Activated CD4-positive, alpha-beta T cell treated with anti-CD3 and anti-CD28 coated beads, Interleukin-2, amount 50 U/mL, for 48 hours (primary cell): Measurements from ENCODE around the gene LRFN4.

Source experiments
- DNase-seq, 2 experiments: peaks; one replicate each; pipeline ENCODE4 v3.0.0-alpha.2; 2020

Gene LRFN4

GRCh38 chr11:66894141-66894540, 37.3 kb downstream of the LRFN4 start:
- DNase-seq: no peak

GRCh38 chr11:66901964-66902390, 45.1 kb downstream of the LRFN4 start:
- DNase-seq: no peak

DNA sequence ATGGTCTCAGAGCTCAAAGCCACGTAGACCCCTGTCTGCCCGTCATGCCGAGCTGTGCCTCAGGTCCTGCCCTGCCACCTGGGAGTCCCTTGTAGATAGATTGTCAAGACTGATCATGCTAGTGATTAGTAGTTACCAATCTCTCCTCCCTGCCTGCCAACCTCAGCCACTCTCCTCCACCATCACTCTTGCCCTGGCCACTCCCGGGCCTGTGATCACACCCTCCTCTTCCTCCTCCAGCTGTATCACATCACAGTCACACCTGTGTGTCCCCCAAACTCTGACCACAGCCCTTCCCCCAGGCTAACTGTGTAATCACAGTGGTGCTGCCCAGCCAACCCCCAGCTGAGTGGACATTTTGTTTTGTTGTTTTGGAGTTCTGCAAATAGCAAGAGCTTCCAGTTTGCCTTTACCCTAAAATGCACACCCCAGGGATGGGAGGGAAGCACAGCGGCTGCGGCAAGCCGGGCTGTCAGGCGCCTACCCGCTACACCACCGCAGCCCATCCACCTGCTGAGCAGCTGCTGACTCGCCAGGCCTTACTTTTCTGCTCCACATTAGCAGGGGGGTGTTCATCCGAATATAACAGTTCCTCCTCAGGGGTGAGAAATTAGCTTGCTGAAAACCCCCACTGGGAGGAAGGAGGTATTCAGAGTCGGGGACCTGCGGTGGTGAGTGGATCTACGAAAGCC, 45.8 kb downstream of the LRFN4 start:
- no peak for DNase-seq

GRCh38 chr11:66904055-66904454, 47.2 kb downstream of the LRFN4 start:
- DNase-seq: no peak

- DNase-seq: no peak
Measured at GRCh38 chr11:66904561-66904960, 47.7 kb downstream of the LRFN4 start.

- DNase-seq: no peak
Measured at GRCh38 chr11:66904981-66905521, 48.2 kb downstream of the LRFN4 start.

DNA sequence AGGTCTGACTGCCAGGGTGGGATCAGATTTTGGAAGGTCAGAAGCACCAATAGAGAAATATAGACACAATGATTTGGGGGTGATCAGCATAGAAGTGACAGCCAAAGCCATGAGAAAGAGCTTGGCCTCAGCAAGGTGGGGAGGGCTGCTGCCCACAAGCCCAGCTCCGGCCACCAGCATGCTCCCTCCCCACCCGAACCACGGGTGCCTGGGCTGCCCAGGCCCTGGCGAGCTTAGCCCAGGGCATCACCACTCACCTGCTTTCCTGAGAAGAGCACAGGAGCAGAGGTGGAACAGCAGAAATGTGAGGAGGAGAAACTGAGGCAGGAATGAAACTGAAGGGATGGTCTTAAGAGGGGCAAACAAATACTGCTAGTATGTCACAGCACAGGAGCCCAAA, 48.8 kb downstream of the LRFN4 start:
- DNase-seq: no peak

GRCh38 chr11:66906061-66906733, 49.3 kb downstream of the LRFN4 start:
- DNase-seq: no peak

DNA sequence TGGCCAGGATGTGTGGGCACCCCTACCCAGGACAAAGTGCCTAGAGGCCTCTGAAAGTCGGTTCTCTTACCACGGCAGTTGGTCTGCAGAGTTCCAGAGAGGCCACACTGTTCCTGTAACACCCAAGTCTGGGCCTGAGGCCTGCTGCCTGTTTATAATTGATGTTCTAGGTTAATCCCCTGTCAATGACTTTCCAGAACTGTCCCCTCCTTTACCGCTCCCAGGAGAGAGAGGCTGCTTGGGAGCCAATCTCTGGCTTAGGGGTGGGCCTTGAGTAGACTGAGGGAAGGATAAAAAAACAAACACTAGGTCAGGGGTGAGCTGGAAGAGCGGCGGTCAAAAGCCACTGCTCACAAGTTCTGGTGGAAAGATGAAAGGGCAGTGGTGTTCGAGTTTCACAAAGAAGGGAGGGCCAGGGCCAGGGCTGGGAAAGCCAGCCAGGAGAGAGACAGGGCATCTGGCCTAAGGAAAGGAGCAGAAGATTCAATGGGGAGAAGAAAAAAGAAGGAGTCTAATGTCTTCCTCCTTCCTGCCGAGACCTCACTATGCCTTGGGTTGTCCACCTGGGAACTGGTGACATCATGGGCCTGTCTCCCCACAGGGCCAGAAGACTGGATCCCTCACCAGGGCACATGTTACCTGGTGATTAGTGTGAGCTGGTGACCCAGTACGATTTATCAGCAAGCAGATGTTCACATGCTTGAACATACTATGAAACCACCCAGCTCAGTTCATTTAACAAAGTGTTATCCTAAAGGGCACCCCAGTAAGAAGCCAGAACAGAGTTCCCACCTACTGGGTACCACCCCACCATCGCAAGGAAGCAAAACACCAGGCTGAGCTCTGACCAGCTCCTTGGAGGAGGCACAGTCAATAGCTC, 51.1 kb downstream of the LRFN4 start:
- no peak for DNase-seq

DNA sequence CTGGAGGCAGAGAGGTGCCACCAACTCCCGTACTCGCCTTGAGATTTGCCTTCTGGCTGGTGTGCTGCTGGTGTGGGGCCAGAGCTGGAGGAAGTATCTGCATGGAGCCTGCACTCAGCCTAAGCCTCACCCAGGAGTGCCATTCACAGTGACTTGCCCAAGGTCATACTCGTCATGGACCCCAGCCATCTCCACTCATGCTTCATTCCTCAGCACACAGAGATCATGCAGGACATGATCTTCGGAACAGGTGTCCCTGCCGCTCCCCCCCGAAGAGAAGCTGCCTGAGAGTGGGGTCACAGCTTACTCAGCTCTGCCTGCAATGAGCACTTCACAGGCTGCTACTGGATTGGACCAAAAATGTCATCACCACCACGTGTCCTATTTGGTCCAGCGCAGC, 52.3 kb downstream of the LRFN4 start:
- no peak for DNase-seq

DNA sequence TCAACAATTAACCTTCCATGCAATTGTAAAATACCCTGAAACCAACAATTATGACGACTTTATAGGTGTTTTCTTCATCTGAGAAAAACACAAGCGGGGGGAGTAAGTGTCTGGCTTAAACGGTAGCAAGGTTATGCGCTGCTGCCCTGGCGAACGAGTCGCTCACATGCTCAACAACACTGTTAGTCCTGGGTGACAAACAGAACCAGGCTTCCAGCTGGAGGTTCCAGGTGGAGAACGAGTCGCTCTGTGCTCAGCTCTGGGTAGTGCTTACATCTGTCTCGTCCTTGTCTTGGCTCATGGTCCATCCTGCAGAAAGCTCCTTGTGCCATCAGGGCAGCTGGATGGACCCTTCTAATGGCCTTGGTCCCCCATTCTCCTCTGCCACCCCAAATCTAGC, 53.2 kb downstream of the LRFN4 start:
- no peak for DNase-seq
